Esophagus muscularis mucosa (tissue), 4 donors: ENCODE measurements around the gene RNU7-1. TPM values are rescaled to one million over a fixed set of nuclear protein-coding genes. Genes with fewer than 3 reads are reported as not detected.

Experiments
- DNase-seq: peaks from one replicate; pipeline ENCODE4 v3.0.0-alpha.2; 2017; ENCODE audit errors: extremely low spot score
- H3K27ac ChIP-seq, 4 donors: fragments of 200-600 bp; sonication (generic); replicated peaks in 1 of 4; 1 replicate in 3 of 4; 2 replicates in 1 of 4; pipeline ENCODE4 v1.5.1; 2016 to 2019; ENCODE audit warnings: mild to moderate bottlenecking in 1 of 4
- H3K27me3 ChIP-seq, 4 donors: fragments of 200-600 bp; sonication (generic); one replicate each; pipeline versions ENCODE4 v1.5.1 to v1.6.0; 2016 to 2019
- H3K36me3 ChIP-seq, 4 donors: fragments of 200-600 bp; sonication (generic); one replicate each; pipeline ENCODE4 v1.5.1; 2016 to 2019
- H3K4me1 ChIP-seq, 4 donors: fragments of 200-600 bp; sonication (generic); one replicate each; pipeline ENCODE4 v1.5.1; 2016 to 2019
- H3K4me3 ChIP-seq, 4 donors: fragments of 200-600 bp; sonication (generic); 1 replicate in 2 of 4; 2 replicates in 2 of 4; pipeline ENCODE4 v1.5.1; 2016 to 2019; ENCODE audit warnings: mild to moderate bottlenecking in 4 of 4, moderate library complexity in 1 of 4
- H3K9me3 ChIP-seq, 4 donors: fragments of 200-600 bp; sonication (generic); 1 replicate in 3 of 4; 2 replicates in 1 of 4; pipeline ENCODE4 v1.5.1; 2016 to 2019
- CTCF ChIP-seq, 3 experiments: fragments of 200-600 bp in 2 of 3; fragments of 450-650 bp in 1 of 3; sonication (generic) in 2 of 3; IDR thresholded peaks; one replicate each; pipeline ENCODE4 v1.5.1; 2017 to 2019; ENCODE audit warnings: antibody characterized with exemption in 3 of 3, mild to moderate bottlenecking in 2 of 3, moderate library complexity in 1 of 3
- EP300 ChIP-seq: sonication (generic); formaldehyde crosslinking; IDR thresholded peaks from one replicate; pipeline ENCODE4 v1.6.1; 2017; ENCODE audit warnings: antibody characterized with exemption
- POLR2A ChIP-seq: fragments of 450-650 bp; IDR thresholded peaks from one replicate; pipeline ENCODE4 v1.6.1; 2017; ENCODE audit warnings: antibody characterized with exemption, moderate library complexity, mild to moderate bottlenecking, low read depth
- POLR2AphosphoS5 ChIP-seq, 2 donors: sonication (generic); formaldehyde crosslinking; IDR thresholded peaks; one replicate each; pipeline ENCODE4 v1.6.1; 2017; ENCODE audit warnings: antibody characterized with exemption in 2 of 2
- WGBS: methylation state at CpG from one replicate; pipeline ENCODE4 v1.1.5; 2018; 5-methylcytosine and 5-hydroxymethylcytosine counted together
- intact Hi-C: fragments of 100-400 bp; cut with DNase I; formaldehyde crosslinking; loops from one replicate; pipeline ENCODE4 v1.15.1; 2023
- small RNA-seq, 3 donors: library from RNA; depleted of rRNA; stranded (forward); fragments of <200 nt; gene quantifications; one replicate each; pipeline ENCODE3, GENCODE V24; 2016
- total RNA-seq, 4 donors: library from RNA; depleted of rRNA; stranded (reverse); fragments of >200 nt; gene quantifications; one replicate each; pipeline versions ENCODE4 v1.1.0 to v1.2.1, GENCODE V29; 2016

The RNU7-1 gene
- total RNA-seq, 4 donors from 2014 or later = not detected

GRCh38 chr12:6980740-6981139 lies 37.1 kb downstream of the RNU7-1 start:
- no peak for DNase-seq
- Histone ChIP-seq H3K4me1 (peaks cover 0 to 8% (median 0%) of the 10 kb centered on the region in 4 donors), H3K4me3 (no peak overlapping the region), H3K27ac (no peak overlapping the region), H3K9me3 (no peaks in the 10 kb centered on the region), H3K27me3 (no peaks in the 10 kb centered on the region), H3K36me3 (peaks cover 21 to 95% (median 81%) of the 10 kb centered on the region in 4 donors)
- TF ChIP-seq EP300 = no peak
- no peak for TF ChIP-seq CTCF (IDR thresholded peaks at IDR 0.05)
- TF ChIP-seq POLR2AphosphoS5 (IDR thresholded peaks at IDR 0.05) = no peak
- intact Hi-C loops = no loop called here

GRCh38 chr12:6981152-6982052 lies 37.8 kb downstream of the RNU7-1 start:
- no peak overlapping the region for H3K27ac ChIP-seq
- WGBS = 93% methylated on average over 9 of the region's 10 CpGs
- intact Hi-C loops = no loop called here
- TF ChIP-seq CTCF (IDR thresholded peaks at IDR 0.05) = no peak
- TF ChIP-seq POLR2AphosphoS5 (IDR thresholded peaks at IDR 0.05) = no peak
- TF ChIP-seq EP300 = no peak
- no peak for TF ChIP-seq POLR2A
- no peaks in the 10 kb centered on the region for H3K27me3 ChIP-seq
- DNase-seq = no peak
- peaks cover 15 to 94% (median 74%) of the 10 kb centered on the region in 4 donors for H3K36me3 ChIP-seq
- no peaks in the 10 kb centered on the region for H3K9me3 ChIP-seq
- H3K4me1 ChIP-seq = peaks cover 0 to 8% (median 0%) of the 10 kb centered on the region in 4 donors
- no peak overlapping the region for H3K4me3 ChIP-seq

- intact Hi-C loops = no loop called here
- TF ChIP-seq POLR2AphosphoS5 (IDR thresholded peaks at IDR 0.05) = no peak
- TF ChIP-seq POLR2A = no peak
- no peak for TF ChIP-seq CTCF (IDR thresholded peaks at IDR 0.05)
- TF ChIP-seq EP300 = no peak
- H3K36me3 ChIP-seq = peaks cover 4 to 86% (median 64%) of the 10 kb centered on the region in 4 donors
- no peaks in the 10 kb centered on the region for H3K9me3 ChIP-seq
- no peak for DNase-seq
- H3K27ac ChIP-seq = no peak overlapping the region
- peaks cover 0 to 8% (median 3%) of the 10 kb centered on the region in 4 donors for H3K4me1 ChIP-seq
- no peak overlapping the region for H3K4me3 ChIP-seq
- 90% methylated on average over 7 of the region's 7 CpGs for whole genome bisulfite sequencing
- H3K27me3 ChIP-seq = no peaks in the 10 kb centered on the region
Measured at GRCh38 chr12:6982532-6982931, 38.9 kb downstream of the RNU7-1 start.

- TF ChIP-seq POLR2AphosphoS5 (IDR thresholded peaks at IDR 0.05) (peak; percentile 45 to 63), POLR2A (no peak), CTCF (IDR thresholded peaks at IDR 0.05) (no peak), EP300 (no peak)
- intact Hi-C loops = no loop called here
- WGBS = 66% methylated on average over 11 of the region's 11 CpGs
- Histone ChIP-seq H3K27me3 (no peaks in the 10 kb centered on the region), H3K4me3 (peak overlapping the region in 2 of 4 donors; percentile 1 to 10), H3K27ac (peak overlapping the region; percentile 75 to 81 (median 76)), H3K9me3 (no peaks in the 10 kb centered on the region), H3K4me1 (peaks cover 3 to 20% (median 16%) of the 10 kb centered on the region in 4 donors), H3K36me3 (peaks cover 0 to 53% (median 20%) of the 10 kb centered on the region in 4 donors)
- DNase-seq = no peak
Measured at GRCh38 chr12:6987956-6988553, 44.4 kb downstream of the RNU7-1 start.

Small RNA genes within 50 kb of the gene (small RNA-seq; reads per million reads assigned to genes)
- gene MIR141 = 0.37 to 1.2 (median 0.84) reads per million in 3 donors
- gene MIR200C = 0.17 to 0.74 (median 0.68) reads per million in 3 donors
- gene RNU7-1 = 0 reads per million in 3 donors
- gene SCARNA12 = 0 to 0.25 (median 0.17) reads per million in 3 donors

Other genes starting within 250 kb of the RNU7-1 start
- 1 to 10 TPM in 1 of 4 donors, under 1 TPM in 3; 0.42 to 1.8 (median 0.60) TPM for gene PIANP, start 243.0 kb upstream of the RNU7-1 start, total RNA-seq
- gene COPS7A, start 219.8 kb upstream of the RNU7-1 start, total RNA-seq = 10 to 100 TPM; 51.9 to 71.8 (median 63.0) TPM
- 100 to 1,000 TPM; 169 to 247 (median 214) TPM for gene MLF2, start 190.7 kb upstream of the RNU7-1 start, total RNA-seq
- gene PTMS, start 177.5 kb upstream of the RNU7-1 start, total RNA-seq = 100 to 1,000 TPM; 256 to 419 (median 338) TPM
- gene LAG3, start 171.3 kb upstream of the RNU7-1 start, total RNA-seq = 1 to 10 TPM; 1.7 to 4.0 (median 2.9) TPM
- 10 to 100 TPM in 2 of 4 donors, 1 to 10 TPM in 2; 6.6 to 16.2 (median 10.1) TPM for gene CD4, start 154.3 kb upstream of the RNU7-1 start, total RNA-seq
- gene GPR162, start 122.0 kb upstream of the RNU7-1 start, total RNA-seq = 10 to 100 TPM in 2 of 4 donors, 1 to 10 TPM in 2; 3.7 to 12.1 (median 10.0) TPM
- gene P3H3, start 115.4 kb upstream of the RNU7-1 start, total RNA-seq = 10 to 100 TPM; 16.4 to 30.7 (median 26.8) TPM
- 1 to 10 TPM in 1 of 4 donors, under 1 TPM in 3; 0.39 to 1.7 (median 0.46) TPM for gene GNB3, start 102.9 kb upstream of the RNU7-1 start, total RNA-seq
- gene CDCA3, start 92.5 kb upstream of the RNU7-1 start, total RNA-seq = 1 to 10 TPM; 1.2 to 2.9 (median 1.5) TPM
- gene USP5, start 91.7 kb upstream of the RNU7-1 start, total RNA-seq = 10 to 100 TPM; 49.8 to 68.7 (median 58.4) TPM
- gene TPI1, start 76.3 kb upstream of the RNU7-1 start, total RNA-seq = 100 to 1,000 TPM; 288 to 372 (median 355) TPM
- gene SPSB2, start 70.5 kb upstream of the RNU7-1 start, total RNA-seq = 10 to 100 TPM in 2 of 4 donors, 1 to 10 TPM in 2; 4.2 to 10.8 (median 8.5) TPM
- 10 to 100 TPM in 2 of 4 donors, 1 to 10 TPM in 2; 8.3 to 12.9 (median 11.0) TPM for gene LRRC23, start 39.0 kb upstream of the RNU7-1 start, total RNA-seq
- gene ENO2, start 29.2 kb upstream of the RNU7-1 start, total RNA-seq = 10 to 100 TPM; 28.7 to 49.7 (median 40.0) TPM
- gene ATN1, start 15.9 kb upstream of the RNU7-1 start, total RNA-seq = 100 to 1,000 TPM in 2 of 4 donors, 10 to 100 TPM in 2; 72.2 to 163 (median 92.4) TPM
- 100 to 1,000 TPM; 307 to 437 (median 325) TPM for gene C12orf57, start 206 bp downstream of the RNU7-1 start, total RNA-seq
- 10 to 100 TPM in 3 of 4 donors, 1 to 10 TPM in 1; 9.1 to 16.9 (median 13.3) TPM for gene PTPN6, start 7.5 kb downstream of the RNU7-1 start, total RNA-seq
- gene PHB2, start 26.8 kb downstream of the RNU7-1 start, total RNA-seq = 100 to 1,000 TPM; 194 to 265 (median 233) TPM
- 10 to 100 TPM; 20.8 to 35.1 (median 26.3) TPM for gene EMG1, start 27.1 kb downstream of the RNU7-1 start, total RNA-seq
- 10 to 100 TPM; 21.6 to 33.3 (median 26.2) TPM for gene LPCAT3, start 74.7 kb downstream of the RNU7-1 start, total RNA-seq
- 100 to 1,000 TPM; 454 to 549 (median 512) TPM for gene C1S, start 116.9 kb downstream of the RNU7-1 start, total RNA-seq
- gene C1R, start 148.6 kb downstream of the RNU7-1 start, total RNA-seq = 100 to 1,000 TPM; 324 to 603 (median 572) TPM
- 100 to 1,000 TPM in 1 of 4 donors, 10 to 100 TPM in 3; 64.8 to 159 (median 88.2) TPM for gene C1RL, start 165.4 kb downstream of the RNU7-1 start, total RNA-seq
- gene RBP5, start 185.1 kb downstream of the RNU7-1 start, total RNA-seq = 1 to 10 TPM in 2 of 4 donors, under 1 TPM in 2; 0.46 to 5.0 (median 0.91) TPM
- 10 to 100 TPM in 3 of 4 donors, 1 to 10 TPM in 1; 9.6 to 25.6 (median 19.3) TPM for gene CLSTN3, start 186.6 kb downstream of the RNU7-1 start, total RNA-seq
- 10 to 100 TPM; 32.8 to 53.5 (median 38.4) TPM for gene PEX5, start 245.9 kb downstream of the RNU7-1 start, total RNA-seq